Activated T-cell treated with anti-CD3 and anti-CD28 coated beads, Interleukin-2, amount 50 U/mL, for 72 hours (primary cell): Measurements from ENCODE around the gene KLF13. TPM values are rescaled to one million over a fixed set of nuclear protein-coding genes. Genes with fewer than 3 reads are reported as not detected.

Experiments used
- ATAC-seq, 2 donors: fragments of 150-1000 bp; cut with Tn5 transposase; replicated peaks in 1 of 2; 2 replicates each; pipeline ENCODE4 v1.10.0; 2021; ENCODE audit warnings: moderate library complexity in 2 of 2, mild to moderate bottlenecking in 1 of 2
- DNase-seq, 2 donors: peaks; one replicate each; pipeline ENCODE4 v3.0.0; 2021 to 2022; ENCODE audit warnings: mixed read lengths in 1 of 2
- H3K27ac Mint-ChIP-seq: one replicate; pipeline ENCODE4 v1.8.0; 2022; ENCODE audit warnings: mild to moderate bottlenecking, moderate library complexity, mixed read lengths
- H3K27me3 Mint-ChIP-seq: one replicate; pipeline ENCODE4 v1.8.0; 2022; ENCODE audit warnings: low read depth, mixed read lengths
- H3K36me3 Mint-ChIP-seq, 2 donors: one replicate each; pipeline ENCODE4 v1.8.0; 2022; ENCODE audit warnings: mixed read lengths in 2 of 2, mild to moderate bottlenecking in 1 of 2; ENCODE audit not compliant: insufficient read depth in 2 of 2
- H3K4me1 Mint-ChIP-seq: one replicate; pipeline ENCODE4 v1.8.0; 2022; ENCODE audit warnings: low read depth, mixed read lengths
- H3K4me3 Mint-ChIP-seq, 2 donors: one replicate each; pipeline ENCODE4 v1.8.0; 2022; ENCODE audit warnings: mild to moderate bottlenecking in 2 of 2, mixed read lengths in 2 of 2, moderate library complexity in 2 of 2
- H3K9me3 Mint-ChIP-seq, 2 donors: one replicate each; pipeline ENCODE4 v1.8.0; 2022; ENCODE audit warnings: mixed read lengths in 2 of 2
- total RNA-seq, 2 donors: library from RNA; stranded (reverse); gene quantifications; one replicate each; pipeline ENCODE4 v1.2.3, GENCODE V29; 2022

Gene KLF13
- total RNA-seq, 2 donors from 2014 or later = 260 to 273 TPM

DNA sequence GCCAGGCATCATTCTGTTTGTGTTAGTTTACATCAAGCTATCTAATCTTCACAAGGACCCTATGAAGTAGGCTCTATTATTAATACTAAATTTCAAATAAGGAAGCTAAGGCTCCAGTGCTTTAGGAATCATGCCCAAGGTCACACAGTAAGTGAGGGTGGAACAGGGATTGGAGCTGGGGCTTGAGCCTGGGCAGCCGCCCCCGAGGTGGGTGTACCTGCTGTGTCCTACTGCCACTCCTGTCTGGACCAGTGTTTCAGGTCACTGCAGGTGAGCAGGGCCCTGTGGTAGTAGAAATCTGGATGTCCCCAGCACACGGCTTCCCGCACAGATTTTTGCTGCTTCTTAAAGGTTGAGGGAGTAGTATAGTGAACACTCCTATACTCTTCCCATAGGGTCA, 6.5 kb downstream of the KLF13 start:
- Mint-ChIP-seq H3K36me3 (peaks cover 9 to 11% of the 10 kb centered on the region in 2 donors), H3K4me3 (no peak overlapping the region), H3K9me3 (no peaks in the 10 kb centered on the region), H3K4me1 (peaks cover 96% of the 10 kb centered on the region), H3K27me3 (no peaks in the 10 kb centered on the region), H3K27ac (peak overlapping the region; percentile 67)
- no peak for DNase-seq
- ATAC-seq = no peak

DNA sequence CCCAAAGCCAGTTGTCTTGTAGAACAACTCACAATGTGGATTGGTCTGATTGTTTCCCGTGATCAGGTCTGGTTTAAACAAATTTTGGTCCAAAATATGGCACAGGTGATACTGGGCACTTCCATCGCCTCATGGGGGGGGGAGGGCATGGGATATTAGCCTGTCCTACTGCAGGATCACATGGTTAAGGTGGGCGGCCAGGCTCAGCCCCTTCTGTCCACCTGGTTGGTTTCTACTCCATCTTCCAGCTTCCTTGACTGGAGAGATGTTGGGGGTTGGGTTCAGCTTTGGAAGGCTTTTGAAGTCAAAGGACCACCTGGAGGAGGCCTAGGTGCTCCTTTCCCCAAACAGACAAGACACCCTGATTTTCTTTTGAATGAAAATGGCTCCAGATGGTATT, 7.2 kb downstream of the KLF13 start:
- Mint-ChIP-seq H3K4me1 (peaks cover 100% of the 10 kb centered on the region), H3K4me3 (no peak overlapping the region), H3K9me3 (no peaks in the 10 kb centered on the region), H3K27ac (peak overlapping the region; percentile 67), H3K36me3 (peaks cover 6 to 7% of the 10 kb centered on the region in 2 donors), H3K27me3 (no peaks in the 10 kb centered on the region)
- DNase-seq (no peak), ATAC-seq (no peak)

DNA sequence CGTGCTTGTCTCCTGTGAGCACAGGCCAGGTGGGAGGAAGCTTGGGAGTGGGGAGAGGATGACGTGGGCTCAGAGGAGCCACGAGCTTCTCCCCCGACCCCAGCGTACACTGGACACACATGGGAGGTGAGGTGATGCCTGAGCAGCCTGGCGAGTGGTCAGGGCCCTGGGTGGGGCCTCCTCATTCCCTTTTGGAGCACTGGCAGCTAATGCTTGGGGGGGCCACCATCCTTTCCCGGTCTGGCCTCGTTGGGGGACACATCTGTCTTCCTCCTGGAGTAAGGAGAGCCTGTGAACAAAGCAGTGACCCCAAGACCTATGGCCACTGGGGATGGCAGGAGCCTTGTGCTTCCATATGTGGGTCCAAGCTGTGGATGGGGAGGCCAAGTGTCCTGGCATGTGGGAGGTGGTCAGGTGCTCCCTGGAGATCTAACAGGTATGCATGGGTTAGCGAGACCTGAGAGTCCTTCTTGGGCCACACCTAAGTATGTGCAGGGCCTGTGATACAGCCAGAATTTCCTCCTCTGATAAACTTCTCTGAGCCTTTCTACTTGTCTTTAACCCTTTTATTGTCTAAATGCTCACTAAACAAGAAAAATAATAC, 9.5 kb downstream of the KLF13 start:
- H3K27ac Mint-ChIP-seq = peak overlapping the region; percentile 51
- no peaks in the 10 kb centered on the region for H3K27me3 Mint-ChIP-seq
- DNase-seq (no peak), ATAC-seq (no peak)
- H3K36me3 Mint-ChIP-seq = peaks cover 0 to 2% of the 10 kb centered on the region in 2 donors
- H3K9me3 Mint-ChIP-seq = no peaks in the 10 kb centered on the region
- peaks cover 100% of the 10 kb centered on the region for H3K4me1 Mint-ChIP-seq
- peak overlapping the region; percentile 34 to 53 for H3K4me3 Mint-ChIP-seq

DNA sequence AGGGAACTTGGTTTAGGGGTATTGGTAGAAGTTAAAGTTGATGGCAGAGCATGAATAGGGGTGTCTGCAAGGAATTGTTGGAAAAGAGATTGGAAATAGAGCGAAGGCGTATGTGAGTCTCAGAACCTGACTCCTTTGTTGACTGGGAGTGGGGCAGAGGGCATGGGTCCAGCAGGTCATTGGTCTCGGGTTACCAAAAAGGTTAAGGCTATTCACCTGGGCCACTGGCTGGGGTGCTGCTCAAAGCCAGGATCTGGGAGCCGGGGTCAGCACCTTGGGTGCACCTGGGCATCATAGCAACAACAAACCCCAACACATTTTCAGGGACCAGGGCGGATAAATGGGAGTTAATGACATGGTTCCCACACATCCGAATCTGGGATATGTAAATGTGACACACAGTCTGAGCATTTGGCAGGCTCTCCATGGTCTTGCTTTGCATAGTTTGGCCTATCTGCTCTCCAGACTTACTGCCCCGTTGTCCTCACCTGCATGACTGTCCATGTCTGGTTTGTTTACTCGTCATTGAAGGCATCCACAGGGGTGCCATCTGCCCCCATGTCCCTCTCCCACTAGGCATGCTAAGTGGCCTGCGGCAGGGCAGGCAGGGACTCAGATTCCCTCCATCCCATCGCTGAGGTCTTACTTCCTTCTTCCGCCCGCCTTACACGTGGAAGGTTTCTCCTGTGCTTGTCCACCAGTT, 10.1 kb downstream of the KLF13 start:
- DNase-seq (no peak), ATAC-seq (no peak)
- Mint-ChIP-seq H3K9me3 (no peaks in the 10 kb centered on the region), H3K4me3 (peak overlapping the region; percentile 58), H3K27ac (peak overlapping the region; percentile 69), H3K36me3 (peaks cover 0 to 2% of the 10 kb centered on the region in 2 donors), H3K27me3 (no peaks in the 10 kb centered on the region), H3K4me1 (peaks cover 100% of the 10 kb centered on the region)

DNA sequence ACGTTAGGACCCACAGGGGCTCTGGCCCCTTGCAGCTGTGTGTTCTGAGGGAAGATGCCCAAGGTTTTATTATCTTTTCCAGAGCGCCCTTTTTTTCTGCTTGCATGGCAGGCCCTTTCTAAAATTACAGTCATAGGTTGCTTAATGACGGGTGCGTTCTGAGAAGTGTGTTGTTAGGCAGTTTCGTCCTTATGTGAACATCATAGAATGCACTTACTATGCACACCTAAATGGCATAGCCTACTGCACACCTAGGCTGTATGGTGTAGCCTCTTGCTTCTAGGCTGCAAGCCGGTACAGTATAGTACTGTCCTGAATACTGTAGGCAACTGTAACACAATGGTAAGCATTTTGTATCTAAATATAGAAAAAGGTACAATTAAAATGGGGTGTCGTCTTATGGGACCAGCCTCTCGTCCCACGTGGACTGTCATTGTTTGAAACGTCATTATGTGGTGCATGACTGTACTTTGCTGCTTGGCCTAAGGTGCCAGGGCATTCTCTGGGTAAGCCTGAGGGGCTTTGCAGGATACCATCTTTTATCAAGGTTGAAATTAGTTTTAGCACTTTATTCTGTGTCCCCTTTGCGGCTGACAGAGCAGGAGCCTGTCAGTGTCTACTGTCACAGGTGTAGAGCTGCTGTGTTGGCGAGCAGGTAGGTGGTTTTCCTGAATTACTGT, 10.9 kb downstream of the KLF13 start:
- peaks cover 0 to 2% of the 10 kb centered on the region in 2 donors for H3K36me3 Mint-ChIP-seq
- ATAC-seq (peak; percentile 44 to 49), DNase-seq (no peak)
- H3K9me3 Mint-ChIP-seq = no peaks in the 10 kb centered on the region
- no peaks in the 10 kb centered on the region for H3K27me3 Mint-ChIP-seq
- peak overlapping the region; percentile 69 for H3K27ac Mint-ChIP-seq
- peak overlapping the region; percentile 58 for H3K4me3 Mint-ChIP-seq
- peaks cover 100% of the 10 kb centered on the region for H3K4me1 Mint-ChIP-seq

DNA sequence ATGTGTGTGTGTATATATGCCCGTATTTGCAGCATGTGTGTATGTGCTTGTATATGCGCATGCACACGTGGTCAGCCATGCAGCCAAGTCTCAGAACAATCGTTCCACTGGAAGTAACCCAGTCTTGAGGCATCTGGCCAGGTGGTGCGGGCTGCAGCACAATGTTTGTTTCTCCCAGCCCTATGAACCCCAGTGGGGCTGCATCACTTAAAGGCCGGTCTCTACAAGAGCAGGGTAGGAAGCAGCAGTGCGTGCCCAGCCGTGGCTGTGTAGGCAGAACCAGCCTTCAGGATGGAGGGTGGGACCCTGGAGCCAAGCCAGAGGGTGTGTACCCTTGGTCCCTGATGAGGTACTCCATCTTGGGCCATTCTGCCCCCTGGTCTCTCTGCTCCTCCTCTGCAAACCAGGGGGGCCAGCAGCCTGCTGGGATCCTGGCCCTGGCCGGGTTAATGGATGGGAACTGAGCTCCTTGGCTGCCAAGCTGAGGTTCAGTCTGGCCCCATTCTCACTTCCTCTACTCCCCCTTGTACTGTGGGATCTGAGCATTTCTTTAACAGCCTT, 11.8 kb downstream of the KLF13 start:
- Mint-ChIP-seq H3K9me3 (no peaks in the 10 kb centered on the region), H3K36me3 (peaks cover 0 to 2% of the 10 kb centered on the region in 2 donors), H3K27ac (peak overlapping the region; percentile 8), H3K4me3 (peak overlapping the region; percentile 25 to 58), H3K27me3 (no peaks in the 10 kb centered on the region), H3K4me1 (peaks cover 99% of the 10 kb centered on the region)
- peak in 1 of 2 donors; percentile 3 for ATAC-seq
- DNase-seq = no peak

DNA sequence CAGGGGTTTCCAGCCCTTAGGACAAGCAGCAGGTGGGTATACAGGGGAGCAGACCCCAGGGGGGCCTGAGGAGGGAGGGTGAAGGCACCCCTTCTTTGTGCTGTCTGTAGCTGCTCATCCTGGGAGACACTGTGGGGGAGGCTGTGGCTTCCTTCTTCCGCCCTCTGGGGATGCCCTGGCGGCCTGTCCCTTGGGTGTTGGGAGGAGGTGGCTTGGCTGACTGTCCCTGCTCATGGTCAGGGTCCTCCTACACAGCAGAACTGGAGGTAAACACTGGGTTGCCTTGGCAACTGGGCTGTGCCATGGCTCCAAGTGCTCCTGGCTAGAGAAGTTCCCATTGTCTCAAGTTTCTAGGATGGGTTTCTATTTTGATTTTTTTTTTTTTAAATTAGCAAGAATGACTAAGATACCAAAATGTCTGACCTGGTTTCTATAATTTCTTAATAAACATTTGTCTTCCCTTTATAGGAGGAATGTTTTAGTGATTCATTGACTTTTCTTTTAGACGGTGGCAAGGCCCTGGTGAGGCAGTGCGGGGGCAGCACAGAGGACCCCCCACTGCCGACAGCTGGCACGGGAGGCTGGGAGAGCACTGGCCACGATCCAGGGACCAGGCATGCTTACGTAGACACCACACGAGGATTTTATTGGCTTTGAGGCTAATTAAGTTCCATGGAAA, 12.4 kb downstream of the KLF13 start:
- DNase-seq (peak; percentile 66 to 68), ATAC-seq (peak; percentile 70 to 73)
- H3K4me1 Mint-ChIP-seq = peaks cover 99% of the 10 kb centered on the region
- peaks cover 0 to 2% of the 10 kb centered on the region in 2 donors for H3K36me3 Mint-ChIP-seq
- H3K9me3 Mint-ChIP-seq = no peaks in the 10 kb centered on the region
- peak overlapping the region; percentile 25 to 58 for H3K4me3 Mint-ChIP-seq
- peak overlapping the region; percentile 77 for H3K27ac Mint-ChIP-seq
- H3K27me3 Mint-ChIP-seq = no peaks in the 10 kb centered on the region

DNA sequence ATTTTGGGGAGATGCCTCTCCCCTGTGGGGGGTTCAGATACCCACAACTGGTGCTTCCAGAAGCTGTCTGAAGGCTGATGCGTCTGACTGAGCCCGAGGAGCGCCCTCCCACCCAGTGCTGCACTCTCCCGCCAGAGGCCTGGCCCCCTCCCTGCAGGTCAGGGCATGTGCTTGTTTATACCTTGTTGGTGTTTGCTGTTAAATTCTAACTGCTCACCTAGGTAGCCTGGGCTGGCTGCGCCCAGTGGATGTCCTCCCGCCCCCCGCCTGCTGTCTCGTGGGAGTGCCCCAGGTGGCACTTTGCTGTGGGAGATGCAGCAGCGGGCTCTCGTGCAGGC, 12.9 kb downstream of the KLF13 start:
- peaks cover 0 to 2% of the 10 kb centered on the region in 2 donors for H3K36me3 Mint-ChIP-seq
- H3K4me3 Mint-ChIP-seq = peak overlapping the region; percentile 25 to 58
- H3K9me3 Mint-ChIP-seq = no peaks in the 10 kb centered on the region
- no peaks in the 10 kb centered on the region for H3K27me3 Mint-ChIP-seq
- H3K4me1 Mint-ChIP-seq = peaks cover 99% of the 10 kb centered on the region
- ATAC-seq (no peak), DNase-seq (no peak)
- peak overlapping the region; percentile 89 for H3K27ac Mint-ChIP-seq

DNA sequence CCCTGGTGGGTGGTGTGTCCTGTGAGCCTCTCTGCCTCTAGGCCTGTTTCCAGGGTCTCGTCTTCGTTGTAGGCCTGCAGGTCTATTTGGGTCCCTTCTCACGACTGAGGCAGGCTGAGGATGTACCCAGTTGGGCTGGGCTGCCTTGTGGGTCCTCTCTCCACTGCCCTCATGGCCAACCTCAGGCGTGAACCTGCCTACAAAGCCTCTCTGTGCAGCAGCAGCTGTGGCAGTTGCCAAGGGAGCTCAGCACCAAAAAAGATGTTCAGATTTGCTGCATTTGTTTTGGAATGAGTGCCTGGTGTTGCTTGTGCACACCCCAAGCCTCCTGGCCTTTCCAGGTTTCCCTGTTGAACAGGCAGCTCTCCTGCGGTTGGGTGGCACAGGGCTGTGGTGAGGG, 13.4 kb downstream of the KLF13 start:
- Mint-ChIP-seq H3K36me3 (peaks cover 0 to 2% of the 10 kb centered on the region in 2 donors), H3K27me3 (no peaks in the 10 kb centered on the region), H3K4me1 (peaks cover 99% of the 10 kb centered on the region), H3K4me3 (peak overlapping the region; percentile 25 to 41), H3K9me3 (no peaks in the 10 kb centered on the region), H3K27ac (peak overlapping the region; percentile 89)
- DNase-seq = no peak
- ATAC-seq = no peak

DNA sequence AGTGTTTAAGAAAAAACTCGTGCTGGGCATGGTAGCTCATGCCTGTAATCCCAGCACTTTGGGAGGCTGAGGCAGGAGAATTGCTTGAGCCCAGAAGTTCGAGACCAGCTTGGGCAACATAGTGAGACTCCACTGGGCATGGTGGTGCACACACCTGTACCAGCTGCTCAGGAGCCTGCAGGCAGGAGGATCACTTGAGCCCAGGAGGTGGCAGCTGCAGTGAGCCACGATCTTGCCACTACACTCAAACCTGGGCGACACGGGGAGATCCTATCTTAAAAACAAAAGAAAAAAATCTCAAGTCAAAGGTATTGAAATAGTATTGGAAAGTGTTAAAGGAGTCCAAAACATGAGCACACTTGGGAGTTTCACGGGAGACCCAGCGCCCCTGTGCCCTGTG, 14.0 kb downstream of the KLF13 start:
- ATAC-seq = no peak
- H3K4me1 Mint-ChIP-seq = peaks cover 94% of the 10 kb centered on the region
- peak overlapping the region; percentile 25 to 41 for H3K4me3 Mint-ChIP-seq
- DNase-seq = no peak
- peaks cover 0 to 1% of the 10 kb centered on the region in 2 donors for H3K36me3 Mint-ChIP-seq
- H3K9me3 Mint-ChIP-seq = no peaks in the 10 kb centered on the region
- no peaks in the 10 kb centered on the region for H3K27me3 Mint-ChIP-seq
- peak overlapping the region; percentile 89 for H3K27ac Mint-ChIP-seq

DNA sequence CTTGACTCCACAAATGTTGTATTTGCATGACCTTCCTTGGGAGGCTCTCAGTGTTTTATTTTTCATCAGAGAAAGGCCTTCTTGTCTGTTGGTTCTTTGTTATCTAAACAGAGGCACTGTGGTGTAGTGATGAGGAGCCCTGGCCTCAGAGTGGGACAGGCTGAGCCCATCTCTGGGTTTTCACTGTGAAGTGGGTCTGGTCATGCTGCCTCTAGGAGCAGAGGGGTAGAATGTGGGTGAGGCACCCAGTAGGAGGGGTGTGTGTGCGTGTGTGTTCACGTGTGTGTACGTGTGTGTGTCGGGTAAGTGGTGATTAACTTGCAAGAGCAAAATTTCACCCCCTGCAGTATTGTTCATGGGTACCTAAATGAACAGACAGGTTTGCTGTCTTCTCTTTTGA, 14.4 kb downstream of the KLF13 start:
- peaks cover under 1 to 4% of the 10 kb centered on the region in 2 donors for H3K36me3 Mint-ChIP-seq
- DNase-seq (no peak), ATAC-seq (no peak)
- H3K27me3 Mint-ChIP-seq = no peaks in the 10 kb centered on the region
- H3K27ac Mint-ChIP-seq = peak overlapping the region; percentile 89
- H3K9me3 Mint-ChIP-seq = no peaks in the 10 kb centered on the region
- peaks cover 90% of the 10 kb centered on the region for H3K4me1 Mint-ChIP-seq
- H3K4me3 Mint-ChIP-seq = peak overlapping the region; percentile 25 to 41

DNA sequence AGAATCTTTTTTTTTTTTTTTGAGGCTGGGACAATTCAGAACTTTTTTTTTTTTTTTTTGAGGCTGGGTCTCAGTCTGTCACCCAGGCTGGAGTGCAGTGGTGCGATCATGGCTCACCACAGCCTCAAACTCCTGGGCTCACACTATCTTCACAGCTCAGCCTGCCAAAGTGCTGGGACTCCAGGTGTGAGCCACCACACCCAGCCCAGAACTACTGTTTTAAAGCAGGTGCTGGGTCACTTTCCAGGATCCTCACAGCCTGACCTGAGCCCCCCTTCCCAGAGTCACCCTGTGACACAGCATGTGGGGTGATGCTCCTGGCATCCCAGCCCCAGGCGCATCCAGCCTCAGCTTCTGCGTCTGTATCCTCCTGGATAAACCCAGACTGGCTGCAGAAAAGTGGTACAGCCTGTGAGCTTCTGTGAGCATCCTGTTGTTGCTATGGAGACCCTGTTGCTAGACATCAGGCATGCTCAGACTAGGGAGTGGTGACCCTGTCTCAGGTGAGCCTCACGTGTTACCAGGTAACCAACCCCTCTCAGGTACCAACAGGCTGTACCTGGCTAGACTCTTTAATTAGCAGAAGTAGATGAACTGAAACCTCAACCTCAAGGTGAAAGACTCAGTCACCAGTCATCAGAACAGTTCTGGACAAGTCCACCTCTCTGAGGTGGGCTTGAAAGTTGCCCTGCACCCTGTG, 15.0 kb downstream of the KLF13 start:
- Mint-ChIP-seq H3K27me3 (no peaks in the 10 kb centered on the region), H3K36me3 (peaks cover 5 to 10% of the 10 kb centered on the region in 2 donors), H3K4me3 (peak overlapping the region; percentile 97 to 100), H3K4me1 (peaks cover 90% of the 10 kb centered on the region), H3K27ac (peak overlapping the region; percentile 65), H3K9me3 (no peaks in the 10 kb centered on the region)
- no peak for ATAC-seq
- DNase-seq = no peak
